ENCODE measurements around the gene DCDC2. TPM values are rescaled to one million over a fixed set of nuclear protein-coding genes. Genes with fewer than 3 reads are reported as not detected.

Gene DCDC2
- total and polyA plus RNA-seq, 2 donors (not counting 3 experiments of a cell fraction or from before 2014, with no cell fraction given): not detected

- DNase-seq (ENCODE audit: low read depth, low spot score): no peak
- H3K9me3 ChIP-seq (replicated peaks; ENCODE audit: control insufficient read depth, insufficient read depth, low read length): peaks cover 2% of the 10 kb centered on the region
- no peak within 1 kb of the TSS for H3K9ac ChIP-seq (replicated peaks; ENCODE audit: extremely low read depth, insufficient read depth, low read length)
- H2AFZ ChIP-seq (ENCODE audit: low read depth, low read length): no peak within 1 kb of the TSS
- no peaks in the 10 kb centered on the region for H3K9me1 ChIP-seq (replicated peaks; ENCODE audit: control insufficient read depth, extremely low read depth, insufficient read depth, low read length)
- no peaks in the 10 kb centered on the region for H3K36me3 ChIP-seq (ENCODE audit: control insufficient read depth in 2 of 2, extremely low read depth in 1 of 2, insufficient read depth in 2 of 2, low read length in 2 of 2)
- dilution Hi-C loops (cut with MboI; ENCODE audit: extremely low pct_ligation_motif_present, low sequenced_read_pairs) (no loop called here), intact Hi-C loops (cut with micrococcal nuclease) (no loop called here)
- no TSS peak for BruUV-seq (replicated peaks)
- H3K4me2 ChIP-seq (ENCODE audit: insufficient read depth, low read length): no peak within 1 kb of the TSS
- no peak within 1 kb of the TSS for H3K4me3 ChIP-seq (replicated peaks in 1 of 3; ENCODE audit: insufficient read depth in 1 of 3, low read depth in 1 of 3, low read length in 3 of 3)
- no peak within 1 kb of the TSS for H3K27ac ChIP-seq (ENCODE audit: insufficient read depth, low read depth, low read length)
- CTCF ChIA-PET: no interaction called here
- no peaks in the 10 kb centered on the region for H3K4me1 ChIP-seq (ENCODE audit: control insufficient read depth, extremely low read depth, insufficient read depth, low read length)
- H3K79me2 ChIP-seq (ENCODE audit: control insufficient read depth, insufficient read depth, low read length): no peaks in the 10 kb centered on the region
- no peak for TF ChIP-seq FOS (IDR thresholded peaks at IDR 0.05; ENCODE audit: borderline replicate concordance, insufficient read depth, low read length)
- TF ChIP-seq GATA2 (IDR thresholded peaks at IDR 0.05; ENCODE audit: insufficient read depth, insufficient read length, low read depth, low read length): no peak
- no peak for TF ChIP-seq MAX (IDR thresholded peaks at IDR 0.05; ENCODE audit: insufficient read depth, insufficient read length)
- no peak for TF ChIP-seq MYC (IDR thresholded peaks at IDR 0.05; ENCODE audit: low read depth, low read length)
- no peak for TF ChIP-seq POLR2A (IDR thresholded peaks at IDR 0.05; ENCODE audit: low read depth, low read length)
- TF ChIP-seq EZH2 (IDR thresholded peaks at IDR 0.05; ENCODE audit: borderline replicate concordance, low read depth, low read length, severe bottlenecking): no peak
- no peak for TF ChIP-seq JUN (IDR thresholded peaks at IDR 0.05; ENCODE audit: borderline replicate concordance, insufficient read depth, insufficient read length, low read depth)
- no peak for TF ChIP-seq POLR2AphosphoS5 (IDR thresholded peaks at IDR 0.05; ENCODE audit: insufficient read depth, low read depth, low read length)
- no peak for TF ChIP-seq CTCF (IDR thresholded peaks at IDR 0.05; ENCODE audit: extremely low read depth in 1 of 2, insufficient read depth in 1 of 2, low read depth in 1 of 2, low read length in 2 of 2)
- no peaks in the 10 kb centered on the region for H4K20me1 ChIP-seq (replicated peaks; ENCODE audit: control insufficient read depth, extremely low read depth, insufficient read depth, low read length)
- H3K27me3 ChIP-seq (ENCODE audit: control insufficient read depth in 2 of 2, insufficient read depth in 2 of 2, low read length in 2 of 2): no peaks in the 10 kb centered on the region
- POLR2A ChIA-PET: no interaction called here
- no peak for FAIRE-seq
These were observed 231.9 kb downstream of the DCDC2 start, which contains the start of gene NRSN1 for GRCh38 chr6:24125980-24126379. Gene NRSN1, plus strand, starts transcription at chr6:24126215. Its CDS starts 8,113 bp downstream, at chr6:24134328.
